DMS79 treated with DMSO at 0.1 percent for 48 hours (cell line): ENCODE measurements around the gene USP30.
A peak's percentile ranks its signal among the peaks of the same experiment; 100 is the strongest.
"Not testable (repeated sequence)": the region's sequence is repeated elsewhere in the genome, so short reads cannot be mapped to it uniquely, and the experiment has no call there.

ENCODE experiments used
- DNase-seq: peaks from one replicate; lab custom pipeline; 2025; lab: John Stamatoyannopoulos, UW

The USP30 gene

GRCh38 chr12:109052414-109053323 lies at the start of gene USP30:
TSS of gene USP30 (plus strand) at chr12:109052576. CDS start at chr12:109052679, 103 bp downstream.
- DNase-seq, result peak; percentile 80

GRCh38 chr12:109004017-109004416 lies 48.4 kb upstream of the USP30 start:
- DNase-seq, result no peak

GRCh38 chr12:109009766-109010165 lies 42.6 kb upstream of the USP30 start:
- DNase-seq, result no peak

- DNase-seq, result no peak
These were observed 42.1 kb upstream of the USP30 start for GRCh38 chr12:109010259-109010658.

- DNase-seq, result no peak
These were observed 37.2 kb upstream of the USP30 start for GRCh38 chr12:109014984-109015765.

- no peak for DNase-seq
These were observed 36.4 kb upstream of the USP30 start for GRCh38 chr12:109016016-109016415.

GRCh38 chr12:109016978-109017377 lies 35.4 kb upstream of the USP30 start:
- no peak for DNase-seq

- DNase-seq, result peak; percentile 7
These were observed 34.1 kb upstream of the USP30 start for GRCh38 chr12:109018296-109018695.

- DNase-seq, result peak; percentile 65
These were observed 32.1 kb upstream of the USP30 start for GRCh38 chr12:109020146-109020795.

GRCh38 chr12:109020796-109021380 lies 31.5 kb upstream of the USP30 start, which contains the start of gene SVOP:
TSS of gene SVOP (minus strand) at chr12:109021068. CDS start at chr12:109020868, 200 bp downstream.
- DNase-seq, result peak; percentile 71

GRCh38 chr12:109027767-109028166 lies 24.6 kb upstream of the USP30 start:
- DNase-seq, result no peak

- not testable (repeated sequence) for DNase-seq
These were observed 23.8 kb upstream of the USP30 start for GRCh38 chr12:109028624-109029023.

- no peak for DNase-seq
These were observed 23.0 kb upstream of the USP30 start for GRCh38 chr12:109029411-109029810.

- peak; percentile 83 for DNase-seq
These were observed 18.9 kb upstream of the USP30 start for GRCh38 chr12:109033239-109034196.

- no peak for DNase-seq
These were observed 15.4 kb upstream of the USP30 start for GRCh38 chr12:109036975-109037374.

GRCh38 chr12:109044241-109044640 lies 8.1 kb upstream of the USP30 start:
- no peak for DNase-seq

- DNase-seq, result no peak
These were observed 5.1 kb upstream of the USP30 start for GRCh38 chr12:109047081-109047805.

GRCh38 chr12:109048706-109049105 lies 3.7 kb upstream of the USP30 start:
- DNase-seq, result not testable (repeated sequence)

GRCh38 chr12:109049794-109050193 lies 2.6 kb upstream of the USP30 start:
- DNase-seq, result not testable (repeated sequence)

- no peak for DNase-seq
These were observed 321 bp upstream of the USP30 start for GRCh38 chr12:109052097-109052413.
